Measurements from ENCODE around the gene JPH2.
"Not testable (repeated sequence)": the region's sequence is repeated elsewhere in the genome, so short reads cannot be mapped to it uniquely, and the experiment has no call there.

JPH2 gene

DNA sequence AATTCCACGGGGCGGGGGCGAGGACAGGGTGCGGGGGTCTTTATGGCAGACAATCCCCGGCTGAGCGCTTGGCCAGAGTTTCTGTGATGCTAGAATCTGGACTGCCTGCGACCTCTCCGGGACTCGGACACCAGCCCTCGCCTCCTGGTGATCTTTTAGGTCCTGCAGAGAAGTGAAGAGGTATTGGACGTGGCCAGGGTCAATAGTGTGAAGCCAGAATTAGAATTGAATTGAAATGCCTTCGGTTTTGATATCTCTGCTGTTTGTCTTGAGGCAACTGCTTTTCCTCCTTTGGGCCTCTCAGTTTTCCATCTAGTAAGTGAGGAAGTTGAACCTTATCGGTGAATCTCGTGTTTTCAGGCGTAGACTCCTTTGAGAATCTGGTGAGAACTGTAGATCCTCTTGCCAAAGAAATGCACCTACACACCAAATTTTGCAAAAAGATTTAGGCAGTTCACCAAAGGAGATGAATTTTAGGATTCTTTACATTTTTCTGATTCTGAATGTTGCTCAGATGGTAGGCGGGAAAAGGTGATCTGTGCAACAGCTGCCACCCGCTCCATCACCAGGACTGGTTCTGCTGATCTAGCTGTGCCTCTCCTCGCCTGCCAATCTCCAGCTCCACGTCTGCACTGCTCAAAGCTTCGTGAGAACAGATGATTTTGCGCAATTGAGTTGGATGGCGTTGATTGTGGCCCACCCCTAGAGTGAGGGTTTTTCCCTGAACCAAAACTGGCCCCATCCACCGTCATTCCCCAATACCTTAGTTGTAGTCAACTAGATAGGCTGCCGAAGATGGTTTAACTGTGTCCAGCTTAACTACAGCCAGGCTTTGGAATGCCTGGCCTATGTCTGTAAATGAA lies 24.4 kb upstream of the JPH2 start:
- no peak for DNase-seq

DNA sequence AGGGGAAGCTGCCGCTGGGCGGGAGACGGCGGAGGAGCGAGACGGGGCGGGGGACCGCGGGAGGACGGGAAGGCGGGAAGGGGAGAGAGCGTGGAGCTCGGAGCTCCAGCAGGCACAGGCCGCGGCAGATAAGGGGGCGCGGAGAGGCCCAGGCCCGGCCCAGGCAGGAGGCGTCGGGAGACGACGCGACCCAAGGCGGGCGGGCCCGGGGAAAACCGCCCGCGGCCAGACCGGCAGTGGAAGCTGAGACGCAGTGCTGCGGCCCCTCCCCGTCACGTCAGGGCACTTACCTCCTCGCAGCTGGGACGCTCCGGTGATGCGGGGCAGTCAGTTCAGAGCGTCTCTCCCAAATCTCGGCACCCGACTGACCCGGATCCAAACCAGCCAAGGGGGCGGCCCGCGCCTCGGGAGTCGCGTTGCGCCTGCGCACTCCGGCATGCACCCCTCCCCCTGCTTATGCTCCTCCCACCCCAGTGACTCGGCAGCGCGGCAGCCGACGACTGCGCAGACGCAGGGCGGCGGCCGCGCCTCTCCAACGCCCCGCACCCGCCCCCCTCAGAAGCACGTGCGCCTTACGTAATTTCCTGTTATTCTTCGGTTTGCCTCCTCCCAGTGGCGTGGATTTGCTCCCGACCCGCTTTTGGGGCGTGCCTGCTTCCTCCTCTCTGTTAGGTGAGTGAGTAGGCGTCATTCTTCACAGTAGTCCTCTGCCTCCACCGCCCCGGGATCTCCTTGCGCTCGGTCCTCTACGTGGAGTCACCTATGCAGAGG lies 23.6 kb upstream of the JPH2 start, which contains the start of gene OSER1:
Gene OSER1, minus strand, starts transcription at position 366 of the 771 bp plus-strand sequence. CDS start 3,814 bp downstream, outside the sequence.
- DNase-seq: peak; percentile 94

DNA sequence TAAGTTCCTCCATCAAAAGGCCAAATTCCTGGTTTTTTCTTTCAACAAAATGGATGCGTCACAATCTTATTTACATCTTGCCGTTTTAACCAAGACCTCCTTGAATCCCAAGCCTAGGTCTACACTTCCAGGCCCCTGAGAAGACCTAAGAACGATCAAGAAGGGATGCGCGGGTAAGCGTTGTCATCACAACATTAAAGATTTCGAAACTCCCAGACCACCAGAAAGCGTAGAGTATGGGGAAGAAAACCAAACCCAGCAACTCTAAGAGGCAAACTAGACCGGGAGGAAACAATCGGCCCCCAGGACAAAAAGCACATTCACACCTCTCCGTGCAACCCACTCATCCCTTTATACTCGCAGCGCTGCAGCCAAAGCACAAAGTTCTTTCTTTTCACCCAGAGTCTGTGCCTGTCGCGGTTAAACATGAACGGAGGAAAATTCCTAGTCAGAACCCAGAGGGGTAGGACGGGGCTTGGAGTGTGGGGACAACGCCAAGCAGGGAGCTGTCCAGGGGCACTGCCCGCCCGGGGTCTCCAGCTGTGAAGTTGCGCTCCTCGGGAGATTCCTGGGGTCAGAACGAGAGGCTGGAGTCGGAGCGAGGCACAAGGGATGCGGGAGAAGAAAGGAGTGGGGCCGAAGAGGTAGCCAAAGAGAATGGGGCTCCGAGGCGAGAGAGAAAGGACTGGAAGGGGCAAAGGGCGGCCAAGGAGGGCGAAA lies 22.9 kb upstream of the JPH2 start:
- no peak for DNase-seq

DNA sequence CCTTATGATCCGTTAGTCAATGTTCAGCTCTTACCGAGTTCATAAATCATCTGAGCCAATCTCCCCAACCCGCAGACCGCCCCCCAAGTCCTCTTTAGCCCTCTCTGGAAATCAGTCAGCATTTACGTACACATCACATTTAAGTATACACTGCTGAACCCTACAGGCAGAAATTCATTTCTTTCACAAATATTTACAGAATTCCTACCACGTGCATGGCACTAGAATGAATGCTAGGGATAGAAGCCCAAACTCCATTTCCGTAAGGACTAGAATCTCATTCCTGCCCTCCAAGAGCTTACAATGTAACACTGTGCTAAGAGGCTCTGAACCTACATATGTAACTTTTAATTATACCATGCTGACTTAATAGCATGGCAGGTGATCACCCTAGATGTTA lies 21.8 kb upstream of the JPH2 start:
- DNase-seq: no peak

DNA sequence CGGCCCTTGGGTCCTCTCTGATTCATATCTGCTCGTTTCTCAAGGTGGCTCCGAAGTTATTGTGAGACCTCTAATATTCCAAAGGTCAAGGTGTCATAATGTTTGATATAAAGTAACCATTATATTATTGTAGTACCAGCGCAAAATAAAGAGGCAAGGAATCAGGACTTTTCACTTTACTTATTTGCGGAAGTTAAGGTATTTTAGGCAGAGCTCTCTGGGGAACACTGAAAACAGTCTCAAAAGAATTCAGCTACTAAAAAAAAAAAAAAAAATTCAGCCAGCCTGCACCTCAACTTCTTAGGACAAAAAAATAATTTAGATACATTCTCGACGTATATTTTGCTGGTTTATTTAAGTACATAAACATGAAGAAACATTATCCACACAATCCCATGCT lies 21.2 kb upstream of the JPH2 start:
- no peak for DNase-seq

DNA sequence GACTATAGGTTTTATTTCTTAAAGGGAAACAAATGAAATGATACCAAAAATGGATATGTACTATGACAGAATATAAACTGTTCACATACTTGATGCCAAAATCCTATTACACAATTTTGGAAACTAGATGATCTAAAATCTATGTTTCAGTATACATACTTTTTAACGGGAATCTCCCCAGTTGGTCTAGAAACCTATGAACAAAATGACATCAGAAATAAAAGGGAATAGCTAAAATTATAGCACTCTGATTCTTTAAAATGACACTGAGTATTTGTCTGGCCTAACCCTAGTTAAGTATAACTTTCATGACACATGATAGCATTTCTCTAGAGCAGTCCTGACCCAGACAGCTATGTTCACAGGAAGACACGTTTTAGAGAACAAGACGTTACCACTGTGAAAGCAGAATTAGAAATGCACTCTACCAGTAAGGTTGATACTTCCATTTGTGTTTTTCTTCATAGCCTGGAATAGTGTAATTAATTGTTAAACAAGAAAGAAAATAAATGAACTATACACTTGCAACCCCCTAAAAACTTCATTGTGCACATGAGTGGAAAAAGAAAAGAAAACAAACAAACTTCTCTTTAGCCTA lies 20.2 kb upstream of the JPH2 start:
- no peak for DNase-seq

DNA sequence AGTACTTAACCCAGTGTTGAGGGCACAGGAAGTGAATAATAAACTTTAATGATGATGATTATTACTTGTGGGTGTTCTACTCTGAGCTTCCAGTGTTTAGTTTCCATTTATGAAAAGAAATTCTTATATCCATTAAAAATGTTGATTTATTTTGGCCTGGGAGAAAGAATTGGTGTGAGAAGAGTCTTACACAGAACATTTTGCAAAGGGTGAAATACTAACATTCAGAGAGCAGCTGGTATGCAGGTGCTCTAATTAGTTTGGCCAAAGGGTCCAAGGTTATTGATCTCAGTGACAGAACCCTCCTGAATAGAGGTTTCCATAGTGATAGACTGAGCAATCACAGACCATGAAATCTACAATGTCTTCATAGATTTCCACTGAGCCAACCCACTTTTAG lies 19.1 kb upstream of the JPH2 start:
- DNase-seq: no peak

DNA sequence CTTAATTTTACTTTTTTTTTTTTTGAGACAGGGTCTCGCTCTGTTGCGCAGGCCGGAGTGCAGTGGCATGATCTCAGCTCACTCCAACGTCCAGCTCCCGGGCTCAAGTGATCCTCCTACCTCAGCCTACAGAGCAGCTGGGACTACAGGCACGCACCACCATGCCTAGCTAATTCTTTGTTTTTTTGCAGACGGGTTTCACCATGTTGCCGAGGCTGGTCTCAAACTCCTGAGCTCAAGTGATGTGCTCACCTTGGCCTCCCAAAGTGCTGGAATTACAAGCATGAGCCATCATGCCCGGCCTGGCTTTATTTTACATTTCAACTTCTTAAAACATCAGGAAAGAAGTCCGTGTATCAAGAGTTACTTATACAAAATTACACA lies 17.8 kb upstream of the JPH2 start:
- no peak for DNase-seq

DNA sequence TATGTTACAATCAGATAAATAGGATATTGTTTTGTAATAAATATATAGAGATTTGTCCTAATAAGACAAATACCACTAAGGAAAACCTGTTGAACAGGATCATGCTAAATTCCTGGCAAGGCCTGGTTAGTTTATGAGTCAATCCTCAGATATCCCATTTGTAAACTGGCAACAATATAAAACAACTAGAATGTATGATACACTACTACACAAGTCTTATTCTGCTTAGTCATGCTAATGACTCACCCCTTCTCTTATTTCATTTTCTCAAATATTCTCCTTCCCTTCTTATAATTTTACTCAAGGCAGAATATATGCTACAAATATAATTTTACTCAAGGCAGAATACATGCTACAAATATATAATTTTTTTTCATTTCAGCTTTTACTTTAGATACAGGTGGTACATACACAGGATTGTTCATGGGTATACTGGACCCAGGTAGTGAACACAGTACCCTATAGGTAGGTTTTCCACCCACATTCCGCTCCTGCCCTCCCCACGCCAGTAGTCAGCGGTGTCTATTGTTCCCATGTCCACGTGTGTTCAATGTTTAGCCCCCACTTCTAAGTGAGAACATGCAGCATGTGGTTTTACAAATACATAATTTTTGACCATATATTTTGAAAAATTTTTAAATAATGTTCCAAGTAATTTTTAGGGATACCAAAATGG lies 17.3 kb upstream of the JPH2 start:
- no peak for DNase-seq

DNA sequence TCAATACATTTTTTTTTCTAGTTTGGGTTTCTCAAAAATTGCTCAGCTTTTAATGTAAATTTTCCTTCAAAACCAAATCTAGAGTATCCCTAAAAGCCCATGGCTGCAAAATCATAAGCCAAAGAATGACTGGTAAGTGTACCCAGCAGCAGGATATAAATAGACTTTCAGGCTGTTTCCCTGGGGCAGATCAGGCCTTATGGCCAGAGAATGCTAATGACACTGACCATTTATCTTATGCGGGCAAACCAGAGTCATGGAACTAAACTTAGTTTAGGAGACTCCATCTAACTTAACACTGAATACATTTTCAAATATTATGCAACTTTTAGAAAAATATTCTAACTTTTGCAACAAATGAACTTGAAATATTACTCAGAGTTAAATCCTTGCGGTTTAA lies 16.2 kb upstream of the JPH2 start:
- no peak for DNase-seq

DNA sequence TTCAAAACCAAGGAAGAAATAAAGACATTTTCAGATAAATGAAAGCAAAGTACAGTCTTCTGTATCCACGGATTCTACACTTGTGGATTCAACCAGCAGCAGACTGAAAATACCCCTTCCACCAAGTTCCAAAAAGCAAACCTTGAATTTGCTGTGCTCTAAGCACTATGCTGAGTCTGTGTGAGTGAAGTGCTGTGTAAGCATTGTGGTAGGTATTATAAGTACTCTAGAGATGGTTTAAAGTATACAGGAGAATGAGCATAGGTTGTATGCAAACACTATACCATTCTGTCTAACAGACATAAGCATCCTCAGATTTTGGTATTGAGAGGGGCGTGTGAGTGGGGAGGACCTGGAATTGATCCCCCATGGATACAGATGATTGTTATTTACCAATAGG lies 14.0 kb upstream of the JPH2 start:
- DNase-seq: peak; percentile 21

DNA sequence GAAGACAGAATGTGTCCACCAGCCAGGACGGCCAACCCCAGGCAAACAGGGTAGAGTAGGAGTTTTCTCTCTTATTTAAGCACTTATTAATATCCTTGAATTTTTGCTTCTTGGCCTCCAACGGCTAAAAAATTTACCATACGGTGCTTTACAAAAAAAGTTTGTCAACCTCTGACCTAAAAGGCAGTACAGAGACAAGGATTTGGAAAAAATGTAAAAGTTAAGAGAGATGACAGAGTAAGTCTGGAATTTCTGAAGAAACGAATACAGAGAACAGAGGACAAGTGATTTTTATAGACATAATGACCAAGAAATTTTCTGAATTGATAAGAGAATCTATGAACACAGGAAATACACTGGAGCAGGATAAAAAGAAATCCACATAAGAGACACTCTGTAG lies 13.4 kb upstream of the JPH2 start:
- DNase-seq: no peak

DNA sequence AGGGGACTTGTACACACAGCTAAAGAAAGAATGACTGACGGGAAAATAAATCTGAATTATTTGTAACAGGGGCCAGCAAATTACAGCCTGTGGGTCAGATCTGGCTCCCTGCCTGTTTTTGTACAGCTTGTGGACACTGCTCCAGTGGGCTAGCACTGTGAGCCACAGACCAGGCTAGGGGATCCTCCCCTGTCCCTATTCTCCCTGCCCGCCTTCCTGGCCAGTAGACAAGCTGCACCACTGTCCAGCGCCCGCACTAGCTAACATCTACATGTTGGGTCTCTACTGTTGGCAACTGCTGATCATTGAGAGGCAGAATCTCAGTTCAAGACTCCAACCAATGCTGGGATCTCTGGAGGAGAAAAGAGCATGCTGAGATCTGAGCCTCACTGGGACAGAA lies 12.9 kb upstream of the JPH2 start:
- no peak for DNase-seq

DNA sequence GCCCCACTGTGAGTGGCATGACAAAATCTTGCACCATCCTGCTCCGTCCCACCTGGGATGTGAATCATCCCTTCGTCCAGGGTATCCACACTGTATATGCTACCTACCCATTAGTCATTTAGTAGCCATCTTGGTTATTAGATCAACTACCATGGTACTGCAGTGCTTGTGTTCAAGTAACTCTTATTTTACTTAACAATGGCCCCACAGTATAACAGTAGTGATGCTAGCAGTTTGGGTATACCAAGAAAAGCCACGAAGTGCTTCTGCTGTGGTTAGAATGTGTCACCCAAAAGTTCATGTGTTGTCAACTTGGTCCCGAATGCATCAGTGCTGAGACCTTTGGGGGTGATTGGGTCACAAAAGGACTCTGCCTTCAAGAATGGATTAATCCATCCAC lies 11.9 kb upstream of the JPH2 start:
- DNase-seq: no peak

DNA sequence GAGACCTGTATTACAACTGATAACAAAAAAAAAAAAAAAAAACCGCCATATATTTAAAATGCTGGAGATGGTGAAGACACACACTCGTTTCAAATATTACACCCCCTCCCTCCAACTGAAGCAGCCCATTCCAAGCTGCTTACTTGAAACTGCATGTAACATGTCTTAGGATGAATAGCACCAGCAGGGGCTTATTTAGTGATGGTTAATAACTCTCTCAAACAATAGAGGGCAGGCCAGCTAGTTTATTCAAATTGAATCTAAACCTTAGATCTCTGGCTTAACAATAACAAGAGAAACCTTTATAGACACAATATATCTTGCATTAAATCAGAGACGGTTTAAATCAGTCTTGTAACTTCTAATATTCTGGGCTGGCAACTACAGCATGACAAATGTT lies 9.3 kb upstream of the JPH2 start:
- DNase-seq: no peak

DNA sequence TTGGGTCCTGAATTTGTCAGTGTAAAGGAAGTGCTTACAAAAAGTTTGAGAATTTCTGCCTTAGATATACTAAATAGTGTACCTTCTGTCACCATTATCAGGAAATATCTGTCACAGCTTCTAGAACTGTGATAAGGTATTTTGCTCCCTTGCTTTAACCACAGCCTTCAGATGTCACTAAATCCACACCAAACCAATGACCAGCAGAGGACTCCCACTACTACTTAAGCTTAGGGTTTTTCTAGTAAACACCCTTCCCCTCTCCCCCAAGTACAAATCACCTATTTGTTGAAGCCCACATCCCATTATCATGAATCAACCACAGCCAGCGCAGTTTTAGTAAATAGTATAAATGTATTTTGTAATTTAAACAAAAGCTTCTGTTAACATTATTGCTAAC lies 8.6 kb upstream of the JPH2 start:
- DNase-seq: no peak

DNA sequence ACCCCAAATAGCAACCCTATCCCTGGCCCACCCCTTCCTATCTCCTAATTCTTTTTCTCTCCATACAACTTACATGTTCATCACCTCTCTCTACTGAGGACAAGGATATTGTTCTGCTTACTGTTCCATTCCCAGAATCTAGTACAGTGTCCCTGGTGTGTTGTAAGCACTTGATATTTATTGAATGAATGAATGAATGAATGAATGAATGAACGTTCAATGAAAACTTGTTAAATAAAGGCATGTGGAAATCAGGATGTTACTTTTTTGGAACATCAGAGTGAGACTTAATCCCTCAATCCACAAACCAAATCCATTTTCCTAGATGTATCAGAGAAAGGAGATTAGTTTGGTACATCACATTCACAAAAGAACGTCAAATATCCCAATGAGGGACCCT lies 6.8 kb upstream of the JPH2 start:
- no peak for DNase-seq

DNA sequence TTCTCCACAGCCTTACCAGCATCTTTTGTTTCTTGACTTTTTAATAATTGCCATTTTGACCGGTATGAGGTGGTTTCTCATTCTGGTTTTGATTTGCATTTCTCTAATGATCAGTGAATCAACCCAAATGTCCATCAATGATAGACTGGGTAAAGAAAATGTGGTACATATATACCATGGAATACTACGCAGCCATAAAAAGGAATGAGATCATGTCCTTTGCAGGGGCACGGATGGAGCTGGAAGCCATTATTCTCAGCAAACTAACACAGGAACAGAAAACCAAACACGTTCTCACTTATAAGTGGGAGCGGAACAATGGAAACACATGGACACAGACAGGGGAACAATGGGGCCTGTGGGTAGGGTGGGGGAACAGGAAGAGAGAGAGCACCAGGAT lies 4.7 kb upstream of the JPH2 start:
- not testable (repeated sequence) for DNase-seq

DNA sequence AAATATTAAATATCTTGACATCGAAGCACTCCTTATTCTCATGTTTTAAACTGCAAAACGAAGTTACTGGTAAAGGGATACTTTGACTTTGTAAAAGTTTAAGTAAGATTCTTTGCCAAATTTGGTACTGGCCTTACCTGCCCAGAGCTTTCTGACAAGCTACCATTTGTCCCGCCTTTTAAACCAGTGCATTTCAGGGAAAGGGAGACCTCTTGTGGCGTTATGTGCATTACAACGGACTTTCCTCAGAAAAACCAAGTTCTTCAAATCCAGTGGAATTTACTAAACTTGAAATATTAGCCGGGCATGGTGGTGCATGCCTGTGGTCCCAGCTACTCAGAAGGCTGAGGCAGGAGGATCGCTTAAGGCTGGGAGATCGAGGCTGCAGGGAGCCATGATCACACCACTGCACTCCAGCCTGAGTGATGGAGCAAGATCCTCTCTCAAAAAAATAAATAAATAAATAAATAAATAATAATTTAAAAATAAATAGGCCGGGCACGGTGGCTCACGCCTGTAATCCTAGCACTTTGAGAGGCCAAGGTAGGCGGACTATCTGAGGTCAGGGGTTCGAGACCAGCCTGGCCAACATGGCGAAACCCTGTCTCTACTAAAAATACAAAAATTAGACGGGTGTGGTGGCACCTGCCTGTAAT lies 3.3 kb upstream of the JPH2 start:
- peak; percentile 38 for DNase-seq

DNA sequence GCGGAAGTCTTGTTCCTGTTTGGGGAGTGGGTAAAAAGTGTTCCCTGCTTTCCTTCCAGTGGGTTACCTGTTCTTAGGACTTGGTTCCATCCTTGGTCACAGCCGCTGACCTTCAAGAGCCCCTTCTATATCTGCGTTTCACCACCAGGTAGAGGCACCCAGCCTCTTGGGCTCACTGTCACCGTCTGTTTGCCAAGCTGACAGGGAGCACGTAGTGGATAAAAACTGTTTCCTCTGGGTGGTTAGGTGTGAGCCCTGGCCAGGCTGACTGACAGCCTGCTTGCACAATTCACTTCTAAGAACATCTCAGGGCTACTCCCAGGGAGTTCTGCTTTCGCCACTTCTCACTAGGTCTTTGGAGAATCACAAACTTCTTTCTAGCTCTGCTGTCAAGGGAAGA lies 1.8 kb upstream of the JPH2 start:
- DNase-seq: no peak

DNA sequence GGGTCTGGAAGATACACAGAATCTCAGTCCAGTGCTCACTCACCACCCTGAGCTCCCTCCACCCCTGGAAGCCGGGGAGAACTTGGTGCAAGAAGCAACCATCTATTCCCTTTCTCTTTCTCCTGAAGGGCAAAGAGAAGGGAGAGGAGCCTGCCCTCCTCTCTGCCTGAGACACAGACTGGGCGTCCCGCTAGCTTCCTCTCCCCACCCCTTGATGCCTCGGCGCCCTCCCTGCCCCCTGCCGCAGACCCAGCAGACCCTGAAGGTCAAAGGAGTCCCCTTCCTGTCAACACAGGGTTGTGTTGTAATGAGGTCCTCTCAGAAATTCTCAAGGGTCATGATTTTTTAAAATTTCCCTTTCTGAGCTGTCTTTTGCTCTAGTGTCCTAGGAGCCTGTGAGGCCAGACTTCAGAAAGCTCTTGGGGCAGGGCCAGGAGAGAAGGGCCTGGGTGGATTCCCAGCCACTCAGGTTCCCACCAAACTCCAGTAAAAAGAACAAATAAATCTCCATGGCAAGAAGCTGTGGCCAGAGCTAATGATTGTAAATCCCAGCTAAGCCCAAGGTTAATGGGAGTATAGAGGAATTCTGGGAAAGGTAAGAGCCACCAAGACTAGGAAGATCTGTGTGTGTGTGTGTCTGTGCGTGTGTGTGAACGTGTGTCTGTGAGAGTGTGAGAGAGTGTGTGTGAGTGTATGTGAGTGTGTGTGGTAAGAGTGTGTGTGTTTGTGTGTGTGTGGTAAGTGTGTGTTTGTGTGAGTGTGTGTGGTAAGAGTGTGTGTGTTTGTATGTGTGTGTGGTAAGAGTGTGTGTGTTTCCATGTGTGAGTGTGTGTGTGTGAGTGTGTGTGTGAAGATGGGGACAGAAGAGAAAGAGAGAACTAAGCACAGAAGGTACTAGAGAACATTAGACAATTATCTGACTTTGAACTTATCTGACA lies 1.1 kb upstream of the JPH2 start:
- no peak for DNase-seq
